ENCODE results near the gene POU6F2. TPM values are rescaled to one million over a fixed set of nuclear protein-coding genes. Genes with fewer than 3 reads are reported as not detected.

The POU6F2 gene
- total and polyA plus RNA-seq, 4 experiments from 2014 or later = not detected

DNA sequence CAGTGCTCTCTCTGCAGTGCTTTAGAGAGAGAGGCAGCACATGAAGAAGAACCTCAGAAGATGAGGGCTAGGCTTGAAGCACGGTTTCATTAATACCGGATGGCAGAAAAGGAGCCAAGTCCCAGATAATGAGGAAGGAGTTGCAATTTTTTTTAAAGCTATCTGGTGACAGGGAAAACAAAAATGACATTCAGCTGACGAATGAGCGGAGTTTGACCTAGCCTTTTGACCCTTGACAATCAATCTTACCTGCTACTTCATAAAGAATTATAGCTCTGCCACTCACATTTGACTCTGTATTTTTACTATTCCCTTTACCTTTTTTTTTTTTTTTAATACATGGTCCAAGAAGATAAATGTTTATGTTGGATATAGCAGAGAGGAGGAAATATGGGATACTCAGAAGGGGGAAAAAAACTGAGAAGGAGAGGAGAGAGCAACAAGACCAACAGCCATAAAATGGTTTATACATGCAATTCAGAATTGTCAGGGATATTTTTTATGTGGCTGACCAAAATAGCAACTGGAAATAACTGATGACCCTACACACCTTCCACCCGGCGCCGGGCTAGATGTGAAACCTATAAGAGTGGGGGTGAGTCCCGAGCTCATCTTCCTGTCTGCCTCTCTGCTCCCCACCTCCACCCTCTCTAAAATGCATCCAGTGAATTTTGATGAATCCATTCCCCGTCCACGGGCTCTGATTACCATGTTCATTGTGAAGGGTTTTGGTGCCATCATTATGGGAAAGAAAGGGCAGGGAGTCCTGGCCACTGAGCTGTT lies 314.1 kb downstream of the POU6F2 start:
- no peaks in the 10 kb centered on the region for H3K4me1 ChIP-seq (ENCODE audit: insufficient read depth, low read length)
- Mint-ChIP-seq H3K4me1 (no peaks in the 10 kb centered on the region), H3K27me3 (peaks cover 2 to 7% of the 10 kb centered on the region in 2 donors), H3K27ac (no peak overlapping the region), H3K9me3 (peaks cover 0 to 4% (median 0%) of the 10 kb centered on the region in 8 donors), H3K36me3 (no peaks in the 10 kb centered on the region), H3K4me3 (no peak overlapping the region)
- no peak for DNase-seq
- ChIA-PET POLR2A (ENCODE audit: partially characterized antibody) (no interaction called here), CTCF (ENCODE audit: partially characterized antibody) (no interaction called here)
- no peak overlapping the region for H3K4me3 ChIP-seq (ENCODE audit: low read length in 2 of 2)
- no peaks in the 10 kb centered on the region for H3K36me3 ChIP-seq (ENCODE audit: insufficient read depth, low read length)
- no peaks in the 10 kb centered on the region for H3K27me3 ChIP-seq (ENCODE audit: insufficient read depth, low read length)
- no peak overlapping the region for H3K27ac ChIP-seq (ENCODE audit: low read depth, low read length)
- H3K9me3 ChIP-seq (ENCODE audit: control insufficient read depth in 1 of 2, low read length in 2 of 2) = no peaks in the 10 kb centered on the region
- intact Hi-C loops (cut with micrococcal nuclease) = no loop called here

GRCh38 chr7:39293056-39293823 lies 315.5 kb downstream of the POU6F2 start:
- H3K4me1 Mint-ChIP-seq = no peaks in the 10 kb centered on the region
- CTCF ChIA-PET (ENCODE audit: partially characterized antibody) = no interaction called here
- peaks cover 2 to 7% of the 10 kb centered on the region in 2 donors for H3K27me3 Mint-ChIP-seq
- Histone ChIP-seq H3K27ac (ENCODE audit: low read depth, low read length) (no peak overlapping the region), H3K27me3 (ENCODE audit: insufficient read depth, low read length) (no peaks in the 10 kb centered on the region), H3K4me3 (ENCODE audit: low read length in 2 of 2) (no peak overlapping the region), H3K9me3 (ENCODE audit: control insufficient read depth in 1 of 2, low read length in 2 of 2) (no peaks in the 10 kb centered on the region), H3K4me1 (ENCODE audit: insufficient read depth, low read length) (no peaks in the 10 kb centered on the region), H3K36me3 (ENCODE audit: insufficient read depth, low read length) (no peaks in the 10 kb centered on the region)
- H3K27ac Mint-ChIP-seq = no peak overlapping the region
- H3K4me3 Mint-ChIP-seq = no peak overlapping the region
- POLR2A ChIA-PET (ENCODE audit: partially characterized antibody) = no interaction called here
- H3K9me3 Mint-ChIP-seq = peaks cover 0 to 7% (median 2%) of the 10 kb centered on the region in 8 donors
- intact Hi-C loops (cut with micrococcal nuclease) = no loop called here
- no peak for DNase-seq
- no peaks in the 10 kb centered on the region for H3K36me3 Mint-ChIP-seq

- no peaks in the 10 kb centered on the region for H3K36me3 Mint-ChIP-seq
- no peaks in the 10 kb centered on the region for H3K36me3 ChIP-seq (ENCODE audit: insufficient read depth, low read length)
- no peaks in the 10 kb centered on the region for H3K9me3 ChIP-seq (ENCODE audit: control insufficient read depth in 1 of 2, low read length in 2 of 2)
- no peaks in the 10 kb centered on the region for H3K4me1 Mint-ChIP-seq
- H3K4me3 Mint-ChIP-seq = no peak overlapping the region
- H3K4me3 ChIP-seq (ENCODE audit: low read length in 2 of 2) = no peak overlapping the region
- ChIA-PET CTCF (ENCODE audit: partially characterized antibody) (no interaction called here), POLR2A (ENCODE audit: partially characterized antibody) (no interaction called here)
- no peak for DNase-seq
- no peak overlapping the region for H3K27ac ChIP-seq (ENCODE audit: low read depth, low read length)
- H3K27me3 ChIP-seq (ENCODE audit: insufficient read depth, low read length) = no peaks in the 10 kb centered on the region
- H3K4me1 ChIP-seq (ENCODE audit: insufficient read depth, low read length) = no peaks in the 10 kb centered on the region
- H3K27ac Mint-ChIP-seq = no peak overlapping the region
- intact Hi-C loops (cut with micrococcal nuclease) = no loop called here
- peaks cover 2 to 5% of the 10 kb centered on the region in 2 donors for H3K27me3 Mint-ChIP-seq
- H3K9me3 Mint-ChIP-seq = peaks cover 0 to 7% (median 3%) of the 10 kb centered on the region in 8 donors
Measured at GRCh38 chr7:39294022-39294421, 316.3 kb downstream of the POU6F2 start.

DNA sequence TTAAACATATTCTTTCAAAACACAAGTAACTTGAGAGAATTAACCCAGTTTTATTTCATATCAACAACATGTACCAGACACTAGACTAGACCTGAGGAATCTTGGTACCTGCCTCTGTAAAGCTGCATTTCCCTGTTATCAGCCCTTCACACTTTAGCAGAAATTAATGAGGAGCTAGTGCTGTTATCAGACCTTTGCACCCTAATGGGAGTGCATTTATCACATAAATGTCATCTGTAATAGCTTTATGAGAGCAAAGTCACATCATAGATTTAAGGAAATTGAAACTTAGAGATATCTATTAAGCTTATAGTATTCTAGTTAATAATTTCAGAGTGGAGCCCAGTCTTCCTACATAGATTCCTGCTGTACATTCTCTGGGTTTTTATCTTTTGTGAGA lies 318.1 kb downstream of the POU6F2 start:
- peaks cover 0 to 7% (median 2%) of the 10 kb centered on the region in 8 donors for H3K9me3 Mint-ChIP-seq
- H3K4me1 Mint-ChIP-seq = no peaks in the 10 kb centered on the region
- DNase-seq = no peak
- H3K27ac Mint-ChIP-seq = no peak overlapping the region
- intact Hi-C loops (cut with micrococcal nuclease) = no loop called here
- CTCF ChIA-PET (ENCODE audit: partially characterized antibody) = no interaction called here
- peaks cover 2 to 4% of the 10 kb centered on the region in 2 donors for H3K27me3 Mint-ChIP-seq
- no peaks in the 10 kb centered on the region for H3K36me3 Mint-ChIP-seq
- POLR2A ChIA-PET (ENCODE audit: partially characterized antibody) = no interaction called here
- H3K4me1 ChIP-seq (ENCODE audit: insufficient read depth, low read length) = no peaks in the 10 kb centered on the region
- H3K4me3 ChIP-seq (ENCODE audit: low read length in 2 of 2) = no peak overlapping the region
- H3K27ac ChIP-seq (ENCODE audit: low read depth, low read length) = no peak overlapping the region
- no peak overlapping the region for H3K4me3 Mint-ChIP-seq
- H3K36me3 ChIP-seq (ENCODE audit: insufficient read depth, low read length) = no peaks in the 10 kb centered on the region
- no peaks in the 10 kb centered on the region for H3K27me3 ChIP-seq (ENCODE audit: insufficient read depth, low read length)
- no peaks in the 10 kb centered on the region for H3K9me3 ChIP-seq (ENCODE audit: control insufficient read depth in 1 of 2, low read length in 2 of 2)

DNA sequence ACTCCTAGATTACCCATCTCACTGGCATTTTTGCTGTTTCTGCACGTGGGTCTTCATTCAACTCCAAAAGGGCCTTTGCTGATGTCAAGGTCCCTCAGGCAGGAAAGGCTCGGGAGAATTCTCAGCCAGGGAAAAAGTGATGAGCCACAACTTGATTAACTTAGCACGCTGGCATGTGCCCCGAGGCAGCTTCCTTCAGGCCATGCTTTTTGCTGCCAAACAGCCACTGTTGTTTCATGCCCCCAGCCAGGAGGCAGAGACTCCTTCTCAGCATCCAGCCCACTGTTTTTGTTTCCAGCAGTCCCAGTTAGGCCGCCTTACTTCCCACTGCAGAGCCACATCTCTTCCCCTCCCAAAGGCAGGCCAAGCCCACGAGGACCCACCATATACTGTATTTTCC lies 322.0 kb downstream of the POU6F2 start:
- Histone ChIP-seq H3K27me3 (ENCODE audit: insufficient read depth, low read length) (no peaks in the 10 kb centered on the region), H3K4me3 (ENCODE audit: low read length in 2 of 2) (no peak overlapping the region), H3K27ac (ENCODE audit: low read depth, low read length) (no peak overlapping the region), H3K9me3 (ENCODE audit: control insufficient read depth in 1 of 2, low read length in 2 of 2) (no peaks in the 10 kb centered on the region), H3K36me3 (ENCODE audit: insufficient read depth, low read length) (no peaks in the 10 kb centered on the region), H3K4me1 (ENCODE audit: insufficient read depth, low read length) (no peaks in the 10 kb centered on the region)
- DNase-seq = no peak
- Mint-ChIP-seq H3K4me1 (no peaks in the 10 kb centered on the region), H3K36me3 (no peaks in the 10 kb centered on the region), H3K4me3 (no peak overlapping the region), H3K27ac (no peak overlapping the region), H3K27me3 (peaks cover 5 to 6% of the 10 kb centered on the region in 2 donors), H3K9me3 (peaks cover 0 to 9% (median under 1%) of the 10 kb centered on the region in 8 donors)
- CTCF ChIA-PET (ENCODE audit: partially characterized antibody) = no interaction called here
- POLR2A ChIA-PET (ENCODE audit: partially characterized antibody) = no interaction called here
- intact Hi-C loops (cut with micrococcal nuclease) = no loop called here

GRCh38 chr7:39300276-39300675 lies 322.6 kb downstream of the POU6F2 start:
- H3K4me1 Mint-ChIP-seq = no peaks in the 10 kb centered on the region
- POLR2A ChIA-PET (ENCODE audit: partially characterized antibody) = no interaction called here

DNA sequence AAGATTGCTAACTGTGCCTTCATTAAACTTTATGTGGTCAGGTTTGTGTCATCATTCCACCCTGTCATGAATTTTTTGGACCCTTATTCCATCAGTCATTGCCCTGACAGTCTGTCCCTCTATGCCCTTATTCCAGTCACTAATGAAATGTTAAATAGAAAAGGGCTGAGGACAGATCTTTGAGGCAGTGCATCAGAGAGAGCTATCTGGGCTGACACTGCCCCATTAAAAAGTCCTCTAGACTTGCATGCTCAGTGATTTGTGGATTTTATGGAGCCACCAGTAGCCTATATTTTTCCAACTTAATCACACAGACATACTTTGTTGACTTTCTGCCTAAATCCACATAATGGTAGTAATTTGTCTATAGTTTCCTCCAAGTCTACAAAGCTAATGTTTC lies 323.8 kb downstream of the POU6F2 start:
- Histone ChIP-seq H3K4me3 (ENCODE audit: low read length in 2 of 2) (no peak overlapping the region), H3K9me3 (ENCODE audit: control insufficient read depth in 1 of 2, low read length in 2 of 2) (no peaks in the 10 kb centered on the region), H3K36me3 (ENCODE audit: insufficient read depth, low read length) (no peaks in the 10 kb centered on the region), H3K27me3 (ENCODE audit: insufficient read depth, low read length) (no peaks in the 10 kb centered on the region), H3K4me1 (ENCODE audit: insufficient read depth, low read length) (no peaks in the 10 kb centered on the region), H3K27ac (ENCODE audit: low read depth, low read length) (no peak overlapping the region)
- Mint-ChIP-seq H3K9me3 (peaks cover 0 to 9% (median under 1%) of the 10 kb centered on the region in 8 donors), H3K36me3 (no peaks in the 10 kb centered on the region), H3K27ac (no peak overlapping the region), H3K4me1 (no peaks in the 10 kb centered on the region), H3K27me3 (peaks cover 5 to 6% of the 10 kb centered on the region in 2 donors), H3K4me3 (no peak overlapping the region)
- intact Hi-C loops (cut with micrococcal nuclease) = no loop called here
- DNase-seq = no peak
- POLR2A ChIA-PET (ENCODE audit: partially characterized antibody) = no interaction called here
- CTCF ChIA-PET (ENCODE audit: partially characterized antibody) = no interaction called here

More at GRCh38 chr7:39300276-39300675, 322.6 kb downstream of the POU6F2 start:
- peaks cover 0 to 9% (median under 1%) of the 10 kb centered on the region in 8 donors for H3K9me3 Mint-ChIP-seq
- intact Hi-C loops (cut with micrococcal nuclease) = no loop called here
- no peak overlapping the region for H3K4me3 Mint-ChIP-seq
- no peaks in the 10 kb centered on the region for H3K27me3 ChIP-seq (ENCODE audit: insufficient read depth, low read length)
- DNase-seq = no peak
- CTCF ChIA-PET (ENCODE audit: partially characterized antibody) = no interaction called here
- no peak overlapping the region for H3K27ac Mint-ChIP-seq
- H3K9me3 ChIP-seq (ENCODE audit: control insufficient read depth in 1 of 2, low read length in 2 of 2) = no peaks in the 10 kb centered on the region
- H3K4me1 ChIP-seq (ENCODE audit: insufficient read depth, low read length) = no peaks in the 10 kb centered on the region
- no peak overlapping the region for H3K4me3 ChIP-seq (ENCODE audit: low read length in 2 of 2)
- peaks cover 5 to 6% of the 10 kb centered on the region in 2 donors for H3K27me3 Mint-ChIP-seq
- no peaks in the 10 kb centered on the region for H3K36me3 Mint-ChIP-seq
- no peak overlapping the region for H3K27ac ChIP-seq (ENCODE audit: low read depth, low read length)
- H3K36me3 ChIP-seq (ENCODE audit: insufficient read depth, low read length) = no peaks in the 10 kb centered on the region

Data from CD4-positive, alpha-beta memory T cell (primary cell).